Measurements from ENCODE around the gene TRAPPC13.

DNA sequence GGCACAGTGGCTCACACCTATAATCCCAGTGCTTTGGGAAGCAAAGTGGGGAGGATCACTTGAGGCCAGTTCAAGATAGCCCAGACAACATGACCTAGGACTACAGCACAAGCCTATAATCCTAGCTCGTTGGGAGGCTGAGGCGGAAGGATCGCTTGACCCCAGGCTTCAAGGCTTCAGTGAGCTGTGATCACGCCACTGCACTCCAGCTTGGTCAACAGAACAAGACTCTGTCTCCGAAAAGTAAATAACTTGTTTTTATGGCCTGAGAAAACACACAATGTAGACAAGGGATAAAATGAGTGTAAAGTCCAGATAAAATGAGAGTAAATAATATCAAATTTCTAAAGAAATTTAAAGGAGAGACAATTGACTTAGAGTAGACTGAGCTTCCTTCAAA, 26.3 kb downstream of the TRAPPC13 start:
- TF ChIP-seq, protein P1, sequence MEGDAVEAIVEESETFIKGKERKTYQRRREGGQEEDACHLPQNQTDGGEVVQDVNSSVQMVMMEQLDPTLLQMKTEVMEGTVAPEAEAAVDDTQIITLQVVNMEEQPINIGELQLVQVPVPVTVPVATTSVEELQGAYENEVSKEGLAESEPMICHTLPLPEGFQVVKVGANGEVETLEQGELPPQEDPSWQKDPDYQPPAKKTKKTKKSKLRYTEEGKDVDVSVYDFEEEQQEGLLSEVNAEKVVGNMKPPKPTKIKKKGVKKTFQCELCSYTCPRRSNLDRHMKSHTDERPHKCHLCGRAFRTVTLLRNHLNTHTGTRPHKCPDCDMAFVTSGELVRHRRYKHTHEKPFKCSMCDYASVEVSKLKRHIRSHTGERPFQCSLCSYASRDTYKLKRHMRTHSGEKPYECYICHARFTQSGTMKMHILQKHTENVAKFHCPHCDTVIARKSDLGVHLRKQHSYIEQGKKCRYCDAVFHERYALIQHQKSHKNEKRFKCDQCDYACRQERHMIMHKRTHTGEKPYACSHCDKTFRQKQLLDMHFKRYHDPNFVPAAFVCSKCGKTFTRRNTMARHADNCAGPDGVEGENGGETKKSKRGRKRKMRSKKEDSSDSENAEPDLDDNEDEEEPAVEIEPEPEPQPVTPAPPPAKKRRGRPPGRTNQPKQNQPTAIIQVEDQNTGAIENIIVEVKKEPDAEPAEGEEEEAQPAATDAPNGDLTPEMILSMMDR (conservative IDR thresholded peaks at IDR 0.05 in 1 of 2, IDR thresholded peaks at IDR 0.05 in 1 of 2; ENCODE audit: low read depth in 1 of 2, low read length in 2 of 2), result no peak
- TF ChIP-seq EZH2 (IDR thresholded peaks at IDR 0.05; ENCODE audit: low read length, missing control alignments), result no peak
